RKO (cell line): ENCODE results near the gene RIOK3.
A peak's percentile ranks its signal among the peaks of the same experiment; 100 is the strongest.
"Not testable (repeated sequence)": the region's sequence is repeated elsewhere in the genome, so short reads cannot be mapped to it uniquely, and the experiment has no call there.

Experiments used
- DNase-seq: peaks from one replicate; pipeline ENCODE4 v3.0.0-alpha.2; 2016; ENCODE audit warnings: low spot score

RIOK3 gene

DNA sequence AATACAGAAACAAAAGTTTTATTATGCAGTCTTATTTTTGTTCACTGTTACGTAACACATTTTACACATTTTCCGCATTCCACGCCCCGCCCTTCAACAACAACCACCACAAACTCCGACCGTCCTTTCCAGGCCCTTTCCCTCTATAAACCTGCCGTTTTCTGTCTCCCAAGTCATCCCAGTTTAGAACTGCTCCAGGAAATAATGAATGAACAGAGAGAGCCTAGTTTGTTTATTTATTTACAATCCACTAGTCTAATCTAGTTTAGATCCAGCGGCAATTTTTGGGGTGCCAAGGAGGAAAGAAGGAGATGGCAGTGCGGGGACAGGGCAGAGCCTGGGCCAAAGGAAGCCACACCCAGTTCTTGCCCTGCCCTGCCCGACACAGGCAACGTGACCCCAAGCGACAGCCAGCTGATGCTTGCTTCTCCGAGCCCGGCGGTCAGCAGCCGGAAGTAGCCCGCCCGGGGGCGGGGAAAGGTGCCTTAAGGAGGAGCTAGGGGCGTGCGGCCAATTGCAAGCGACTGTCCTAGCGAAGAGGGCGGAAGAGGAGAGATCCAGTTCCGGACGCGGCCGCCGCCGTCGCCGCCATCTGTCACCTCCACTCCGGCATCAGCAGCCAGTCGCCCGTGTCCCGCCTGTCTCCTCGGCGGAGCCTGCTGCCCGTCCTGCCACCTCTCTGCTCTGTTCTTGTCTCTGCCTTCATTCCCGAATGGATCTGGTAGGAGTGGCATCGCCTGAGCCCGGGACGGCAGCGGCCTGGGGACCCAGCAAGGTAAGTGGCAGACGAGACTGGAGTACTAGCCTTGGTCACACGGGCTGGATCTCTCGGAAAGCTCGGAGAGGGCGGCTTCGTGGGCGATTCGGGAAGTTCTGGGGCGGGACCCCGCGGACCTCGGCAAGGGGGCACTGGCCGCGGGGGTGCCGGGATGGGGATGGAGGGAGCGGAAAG is at the start of gene RIOK3:
Gene RIOK3 (plus strand): TSS at position 560 of the 952 bp plus-strand sequence. CDS start 153 bp downstream, at position 713.
- DNase-seq: peak; percentile 98

DNA sequence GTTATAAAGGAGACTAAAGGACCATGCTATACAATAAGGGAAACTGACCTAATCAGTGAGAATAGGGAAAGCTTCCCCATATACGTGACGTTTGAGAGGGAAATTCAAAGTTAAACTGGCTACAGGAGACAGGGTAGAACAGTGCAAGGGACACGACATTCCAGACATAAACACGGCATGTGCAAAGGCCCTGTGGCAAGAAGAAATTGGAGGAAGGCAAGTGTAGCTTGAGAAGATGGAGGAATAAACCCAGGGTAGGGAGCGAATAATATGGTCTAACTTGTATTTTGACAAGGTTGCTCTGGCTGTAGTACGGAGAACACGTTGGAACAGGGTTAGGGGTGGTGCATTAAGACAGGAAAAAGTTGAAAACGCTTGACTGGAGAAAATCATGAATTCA is 49.8 kb upstream of the RIOK3 start:
- no peak for DNase-seq

DNA sequence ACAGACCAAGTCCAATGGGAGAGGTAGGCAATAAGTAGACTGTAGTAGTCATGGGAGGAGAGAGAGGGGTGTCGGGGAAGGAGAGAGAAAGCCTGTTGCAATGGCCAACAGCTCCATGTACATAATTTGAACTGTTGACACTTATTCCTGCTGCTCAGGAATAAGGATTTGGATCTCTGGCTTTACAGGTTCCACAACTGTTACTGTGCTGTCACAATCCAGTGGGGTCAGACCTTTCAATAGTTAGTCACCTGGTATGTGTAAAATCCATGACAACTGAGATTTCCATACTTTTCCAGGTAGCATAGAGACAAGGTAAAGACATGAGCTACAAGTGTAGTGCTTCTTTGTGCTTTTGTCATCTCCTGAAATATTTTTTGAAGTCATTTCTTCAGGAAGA is 47.5 kb upstream of the RIOK3 start:
- no peak for DNase-seq

DNA sequence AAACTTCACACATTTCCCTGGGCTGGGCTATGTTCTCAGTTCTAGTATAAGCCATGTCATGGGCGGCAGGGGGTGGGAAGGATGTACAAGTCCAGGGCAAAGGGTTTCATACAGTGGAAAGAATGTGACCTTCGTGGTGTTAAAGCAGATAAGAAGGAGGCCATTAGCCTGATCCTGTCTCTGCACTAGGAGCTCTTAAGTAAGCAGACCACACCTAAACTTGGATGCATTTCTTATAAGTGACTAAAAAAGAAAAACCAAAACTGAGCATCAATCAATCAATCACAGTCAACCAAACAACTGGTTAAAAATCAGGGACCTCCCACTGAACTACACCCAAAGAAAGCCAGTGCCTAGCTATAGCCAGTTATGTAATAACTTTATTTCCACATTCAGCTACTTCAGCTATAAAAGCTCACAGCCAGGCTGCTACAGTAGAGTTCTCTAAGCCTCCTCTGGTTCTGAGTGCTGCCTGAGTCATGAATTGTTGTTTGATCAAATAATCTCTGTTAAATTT is 46.8 kb upstream of the RIOK3 start:
- DNase-seq: no peak

DNA sequence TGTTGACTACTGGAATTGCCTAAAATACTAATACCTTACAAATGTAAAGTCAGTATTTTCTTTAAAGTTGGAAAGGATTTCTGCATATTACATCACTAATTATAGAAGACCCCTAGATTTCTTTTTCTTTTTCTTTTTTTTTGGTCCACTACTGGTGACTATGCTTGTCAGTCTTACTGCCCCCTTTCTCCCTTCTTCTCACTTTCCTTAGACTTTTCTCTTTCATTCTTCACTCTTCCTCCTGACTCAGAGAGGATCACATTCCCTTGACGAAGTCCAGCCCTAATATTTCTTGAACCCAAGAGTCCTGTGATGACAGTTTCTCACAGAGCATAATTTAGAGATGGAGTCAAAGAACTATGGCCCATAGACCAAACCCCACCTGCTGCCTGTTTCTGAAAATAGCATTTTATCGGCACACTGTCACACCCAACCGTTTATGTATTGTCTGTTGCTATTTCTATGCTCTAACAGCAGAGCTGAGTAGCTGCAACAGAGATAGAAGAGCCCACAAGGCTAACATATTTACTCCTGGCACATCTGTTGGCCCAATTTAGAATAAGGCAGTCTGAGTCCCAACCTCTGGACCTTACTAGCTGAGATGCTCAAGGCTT is 40.6 kb upstream of the RIOK3 start:
- DNase-seq: no peak

- DNase-seq: no peak
Measured at GRCh38 chr18:23415515-23415914, 37.6 kb upstream of the RIOK3 start.

- no peak for DNase-seq
Measured at GRCh38 chr18:23416298-23416697, 36.8 kb upstream of the RIOK3 start.

- DNase-seq: no peak
Measured at GRCh38 chr18:23421277-23421676, 31.8 kb upstream of the RIOK3 start.

DNA sequence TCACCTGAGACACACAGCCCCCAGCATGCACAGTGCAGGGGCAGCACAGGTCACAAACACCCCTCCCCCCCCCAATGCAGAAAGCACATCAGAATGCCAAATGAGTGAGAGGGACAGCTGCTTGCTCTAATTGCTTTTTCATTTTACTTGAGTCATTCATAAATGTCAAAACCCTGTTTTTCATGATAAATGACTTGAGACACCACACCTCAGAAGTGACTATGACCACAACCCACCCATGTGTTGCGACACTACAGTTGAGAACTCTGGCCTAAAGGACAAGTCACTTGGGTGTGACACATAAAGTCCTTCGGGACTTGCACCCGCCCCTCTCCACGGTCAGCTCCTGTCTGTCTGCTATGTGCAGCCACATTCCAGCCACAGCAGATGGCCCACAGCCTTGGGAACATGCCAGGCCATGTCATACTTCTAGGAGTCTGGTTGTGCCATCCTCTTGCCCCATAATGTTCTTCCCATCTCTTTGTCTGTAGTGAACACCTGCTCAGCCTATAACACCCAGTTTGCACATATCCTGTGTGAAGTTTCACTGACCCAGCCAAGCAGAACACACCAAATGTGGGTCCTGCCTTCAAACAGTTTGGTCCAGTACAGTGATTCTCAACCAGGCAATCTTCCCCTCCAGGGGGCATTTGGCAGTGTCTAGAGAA is 30.2 kb upstream of the RIOK3 start:
- DNase-seq: peak; percentile 58

DNA sequence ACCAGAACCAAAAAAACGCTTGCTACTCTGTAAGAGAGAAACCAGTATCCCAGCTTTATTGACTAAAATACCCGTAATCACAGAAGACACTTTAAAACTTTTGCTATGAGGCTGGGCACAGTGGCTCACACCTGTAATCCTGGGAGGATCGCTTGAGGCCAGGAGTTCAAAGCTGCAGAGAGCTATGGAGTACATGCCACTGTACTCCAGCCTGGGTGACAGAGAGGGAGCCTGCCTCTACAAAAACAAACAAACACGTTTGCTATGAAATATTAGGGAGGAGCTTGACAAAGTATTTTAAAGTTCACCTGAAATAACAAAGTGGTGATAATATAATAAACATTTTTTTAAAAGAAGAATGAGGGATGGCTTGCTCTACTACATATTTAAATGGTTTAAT is 28.5 kb upstream of the RIOK3 start:
- DNase-seq: no peak

DNA sequence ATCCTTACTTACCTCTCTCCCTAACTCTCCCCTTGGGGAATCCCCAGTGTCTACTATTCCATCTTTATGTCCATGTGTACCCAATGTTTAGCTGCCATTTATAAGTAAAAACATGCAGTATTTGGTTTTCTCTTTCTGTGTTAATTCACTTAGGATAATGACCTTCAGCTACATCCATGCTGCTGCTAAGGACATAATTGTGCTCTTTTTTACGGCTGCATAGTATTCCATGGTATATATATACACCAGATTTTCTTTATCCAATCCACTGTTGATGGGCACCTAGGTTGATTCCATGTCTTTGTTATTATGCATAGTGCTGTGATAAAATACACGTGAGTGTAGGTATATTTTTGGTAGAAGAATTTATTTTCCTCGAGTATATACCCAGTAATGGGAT is 24.3 kb upstream of the RIOK3 start:
- no peak for DNase-seq

DNA sequence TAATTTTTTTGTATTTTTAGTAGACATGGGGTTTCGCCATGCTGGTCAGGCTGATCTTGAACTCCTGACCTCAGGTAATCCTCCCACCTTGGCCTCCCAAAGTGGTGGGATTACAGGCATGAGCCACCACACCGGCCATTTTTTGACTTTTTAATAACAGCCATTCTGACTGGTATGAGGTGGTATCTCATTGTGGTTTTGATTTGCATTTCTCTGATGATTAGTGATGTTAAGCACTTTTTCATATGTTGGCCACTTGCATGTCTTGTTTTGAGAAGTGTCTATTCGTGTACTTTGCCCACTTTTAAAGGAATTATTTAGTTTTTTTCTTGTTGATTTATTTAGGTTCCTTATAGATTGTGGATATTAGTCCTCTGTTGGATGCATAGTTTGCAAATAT is 23.5 kb upstream of the RIOK3 start:
- not testable (repeated sequence) for DNase-seq

DNA sequence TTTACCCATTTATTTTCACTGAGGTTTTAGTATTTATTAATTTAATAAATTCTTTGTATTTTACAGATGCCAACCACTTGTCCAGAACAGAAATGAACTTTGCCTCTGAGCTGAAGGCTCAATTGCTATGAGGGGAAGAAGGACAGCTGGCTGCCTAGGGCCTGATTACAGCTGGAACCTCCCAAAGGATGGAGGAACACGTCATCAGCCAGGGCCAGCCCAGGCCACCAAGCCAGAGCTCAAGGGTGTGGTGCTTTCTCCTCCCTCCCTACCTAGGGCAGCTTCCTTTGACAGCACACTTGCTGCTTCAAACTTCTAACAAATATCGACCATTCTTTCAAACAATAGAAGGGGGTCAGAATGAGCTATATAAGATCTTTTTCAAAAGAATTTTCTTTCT is 19.7 kb upstream of the RIOK3 start:
- no peak for DNase-seq

- peak; percentile 79 for DNase-seq
Measured at GRCh38 chr18:23437357-23438045, 15.6 kb upstream of the RIOK3 start.

GRCh38 chr18:23438046-23438377 is 15.1 kb upstream of the RIOK3 start:
- no peak for DNase-seq

- no peak for DNase-seq
Measured at GRCh38 chr18:23438608-23439366, 14.3 kb upstream of the RIOK3 start.

DNA sequence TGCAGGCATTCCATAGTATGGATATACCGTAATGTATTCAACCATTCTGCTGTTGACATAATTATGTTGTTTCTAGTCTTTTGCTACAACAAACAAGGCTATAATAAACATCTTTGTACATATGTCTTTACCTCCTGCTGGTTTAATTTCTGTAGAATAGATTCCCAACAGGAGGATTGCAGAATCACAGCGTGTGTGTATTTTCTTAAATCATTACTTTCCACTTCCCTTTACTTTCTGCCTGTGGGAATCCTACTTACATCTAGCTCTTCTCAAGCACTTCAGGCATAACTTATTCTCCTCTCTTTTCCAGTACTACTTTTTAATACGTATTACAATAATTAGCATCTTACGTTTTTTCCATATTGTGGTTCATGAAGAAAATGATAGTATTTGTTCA is 13.0 kb upstream of the RIOK3 start:
- no peak for DNase-seq

DNA sequence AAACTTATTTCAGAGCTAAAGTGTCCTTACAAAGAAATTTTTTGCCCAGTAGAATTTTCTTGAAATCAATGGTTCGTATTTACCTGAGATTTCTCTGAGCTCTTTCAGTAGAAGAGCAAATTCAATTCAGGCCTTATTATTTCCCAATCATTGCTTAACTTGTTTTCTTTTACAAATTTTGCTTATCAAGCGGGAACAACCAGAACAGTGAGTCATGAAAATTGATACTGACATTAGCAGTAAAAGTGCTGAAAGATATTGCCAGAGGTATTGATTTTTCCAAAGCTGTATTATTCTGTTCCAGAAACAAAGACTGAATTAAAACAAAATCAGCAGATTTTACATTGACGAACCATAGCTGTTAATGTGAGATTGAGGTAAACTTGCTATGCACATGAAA is 10.1 kb upstream of the RIOK3 start:
- no peak for DNase-seq

- DNase-seq: no peak
Measured at GRCh38 chr18:23448291-23448690, 4.8 kb upstream of the RIOK3 start.

DNA sequence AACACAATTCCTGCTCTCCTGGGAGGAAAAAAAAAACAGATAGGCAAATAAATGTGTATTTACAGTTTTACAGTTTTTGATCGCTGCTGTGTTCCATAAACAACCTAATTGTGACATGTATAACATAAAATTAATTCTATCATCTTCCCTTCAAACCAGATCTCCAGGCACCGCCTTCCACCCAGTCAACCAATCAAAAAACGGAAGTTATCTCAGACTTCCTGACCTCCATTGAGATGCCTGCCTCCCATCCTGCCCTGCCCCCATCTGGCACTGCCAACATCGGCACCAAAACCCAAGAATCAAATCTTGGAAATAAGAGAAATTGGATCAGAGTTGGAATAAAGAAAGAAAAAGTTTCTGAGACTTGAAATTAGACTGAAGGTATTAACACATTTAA is 3.1 kb upstream of the RIOK3 start:
- no peak for DNase-seq

GRCh38 chr18:23451011-23451410 is 2.1 kb upstream of the RIOK3 start:
- no peak for DNase-seq

DNA sequence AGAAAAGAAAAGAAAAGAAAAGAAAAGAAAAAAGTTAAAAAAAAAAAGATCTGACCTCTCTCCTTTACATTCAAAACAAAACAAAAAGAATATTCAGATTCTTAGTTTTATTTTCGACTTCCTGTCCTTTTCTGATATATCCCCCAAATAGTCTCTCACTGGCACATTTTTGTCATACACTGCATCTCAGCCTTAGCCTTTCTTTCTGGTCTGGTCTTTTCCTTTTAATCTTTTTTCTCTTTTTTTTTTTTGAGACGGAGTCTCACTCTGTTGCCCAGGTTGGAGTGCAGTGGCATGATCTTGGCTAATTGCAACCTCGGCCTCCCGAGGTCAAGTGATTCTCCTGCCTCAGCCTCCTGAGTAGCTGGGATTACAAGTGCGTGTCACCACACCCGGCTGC is 1.6 kb upstream of the RIOK3 start:
- no peak for DNase-seq
